GM12864 (cell line): Measurements from ENCODE around the gene FOXL3.

Source experiments
- DNase-seq: peaks from one replicate; pipeline ENCODE4 v3.0.0-alpha.2; 2011; ENCODE audit warnings: low read depth
- H3K4me3 ChIP-seq: 2 replicates; pipeline ENCODE4 v1.5.1; 2011; ENCODE audit warnings: mild to moderate bottlenecking, low read depth, low read length, control low read depth
- TF ChIP-seq, protein P1 (sequence below): IDR thresholded peaks from 2 replicates; pipeline ENCODE4 v1.5.1; 2011; ENCODE audit warnings: low read depth, mild to moderate bottlenecking, moderate library complexity, low read length, control low read depth, inconsistent platforms; ENCODE audit errors: missing control alignments

FOXL3 gene

GRCh38 chr7:320297-320696, 30.3 kb downstream of the FOXL3 start:
- H3K4me3 ChIP-seq = no peak overlapping the region
- TF ChIP-seq, protein P1, sequence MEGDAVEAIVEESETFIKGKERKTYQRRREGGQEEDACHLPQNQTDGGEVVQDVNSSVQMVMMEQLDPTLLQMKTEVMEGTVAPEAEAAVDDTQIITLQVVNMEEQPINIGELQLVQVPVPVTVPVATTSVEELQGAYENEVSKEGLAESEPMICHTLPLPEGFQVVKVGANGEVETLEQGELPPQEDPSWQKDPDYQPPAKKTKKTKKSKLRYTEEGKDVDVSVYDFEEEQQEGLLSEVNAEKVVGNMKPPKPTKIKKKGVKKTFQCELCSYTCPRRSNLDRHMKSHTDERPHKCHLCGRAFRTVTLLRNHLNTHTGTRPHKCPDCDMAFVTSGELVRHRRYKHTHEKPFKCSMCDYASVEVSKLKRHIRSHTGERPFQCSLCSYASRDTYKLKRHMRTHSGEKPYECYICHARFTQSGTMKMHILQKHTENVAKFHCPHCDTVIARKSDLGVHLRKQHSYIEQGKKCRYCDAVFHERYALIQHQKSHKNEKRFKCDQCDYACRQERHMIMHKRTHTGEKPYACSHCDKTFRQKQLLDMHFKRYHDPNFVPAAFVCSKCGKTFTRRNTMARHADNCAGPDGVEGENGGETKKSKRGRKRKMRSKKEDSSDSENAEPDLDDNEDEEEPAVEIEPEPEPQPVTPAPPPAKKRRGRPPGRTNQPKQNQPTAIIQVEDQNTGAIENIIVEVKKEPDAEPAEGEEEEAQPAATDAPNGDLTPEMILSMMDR = no peak
- no peak for DNase-seq

DNA sequence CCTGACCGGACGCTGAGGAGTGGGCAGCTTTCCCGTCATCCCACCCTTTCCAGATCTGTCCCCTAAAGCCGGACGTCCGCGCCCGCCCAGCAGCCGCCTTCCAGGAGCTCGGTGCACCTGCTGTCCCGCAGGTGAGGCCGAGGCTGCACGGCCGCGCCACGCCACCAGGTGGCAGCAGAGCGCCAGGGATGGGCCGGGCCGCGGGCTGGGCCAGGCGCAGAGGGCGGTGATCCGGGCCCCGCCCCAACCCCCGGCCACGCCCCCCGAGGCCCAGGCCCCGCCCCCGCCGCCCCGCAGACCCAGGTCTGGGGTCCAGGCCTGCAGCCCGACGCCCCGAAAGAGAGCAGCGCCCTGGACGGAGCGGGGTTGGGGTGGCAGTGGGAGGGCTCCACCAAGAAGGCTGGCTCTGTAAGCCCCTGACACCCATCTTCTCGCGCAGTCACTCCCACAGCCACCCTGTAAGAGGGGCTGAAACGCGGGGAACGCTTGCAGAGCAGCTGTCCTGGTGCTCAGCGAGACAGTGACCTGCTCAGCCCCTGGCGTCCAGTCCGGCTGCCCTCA, 32.2 kb downstream of the FOXL3 start:
- TF ChIP-seq, protein P1 = peak; percentile 76
- no peak for DNase-seq
- H3K4me3 ChIP-seq = no peak overlapping the region

DNA sequence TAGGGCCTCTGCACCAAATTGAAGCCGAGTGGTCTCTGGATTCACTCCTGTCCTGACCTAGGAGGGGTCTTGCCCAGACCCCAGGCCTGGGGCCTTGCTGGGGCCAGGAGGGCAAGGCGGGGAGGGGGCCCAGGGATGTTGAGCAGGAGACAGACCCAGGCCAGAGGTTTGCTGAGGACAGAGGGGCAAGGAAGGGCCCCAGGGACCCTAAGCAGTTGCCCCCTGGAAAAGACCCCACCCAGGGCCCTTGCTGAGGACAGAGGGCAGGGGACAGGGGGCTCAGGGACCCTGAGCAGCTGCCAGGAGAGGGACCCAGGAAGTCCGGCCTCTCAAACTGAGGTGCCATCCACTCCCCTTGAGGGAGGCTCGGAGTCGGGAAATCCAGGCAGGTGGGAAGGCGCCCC, 32.7 kb downstream of the FOXL3 start:
- no peak overlapping the region for H3K4me3 ChIP-seq
- no peak for DNase-seq
- TF ChIP-seq, protein P1 = no peak

DNA sequence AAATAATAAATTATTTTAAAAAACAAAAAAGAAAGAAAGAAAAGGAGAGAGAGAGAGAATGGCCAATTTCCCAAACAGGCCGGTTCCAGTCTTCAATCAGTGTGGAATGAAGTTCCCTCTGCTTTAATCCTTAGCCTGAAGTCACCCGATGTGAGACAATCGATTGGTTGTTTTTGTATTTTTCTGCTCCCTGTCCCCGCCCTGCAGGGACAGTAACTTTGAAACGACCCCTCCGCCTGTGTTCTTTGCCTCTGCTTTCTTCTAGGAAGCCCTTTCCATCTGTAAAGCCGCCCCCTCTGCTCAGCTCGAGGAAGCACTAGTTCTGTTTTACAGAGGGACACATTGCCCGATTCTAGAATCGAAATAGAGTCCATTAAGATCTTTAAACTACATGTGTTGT, 33.4 kb downstream of the FOXL3 start:
- no peak overlapping the region for H3K4me3 ChIP-seq
- DNase-seq = no peak
- TF ChIP-seq, protein P1 = no peak

- TF ChIP-seq, protein P1 = no peak
- no peak overlapping the region for H3K4me3 ChIP-seq
- no peak for DNase-seq
Measured at GRCh38 chr7:324011-324410, 34.0 kb downstream of the FOXL3 start.

- no peak for DNase-seq
- TF ChIP-seq, protein P1 = no peak
- no peak overlapping the region for H3K4me3 ChIP-seq
Measured at GRCh38 chr7:325051-325798, 35.3 kb downstream of the FOXL3 start.

- H3K4me3 ChIP-seq = no peak overlapping the region
- TF ChIP-seq, protein P1 = no peak
- DNase-seq = no peak
Measured at GRCh38 chr7:325811-326210, 35.8 kb downstream of the FOXL3 start.
